Mammary epithelial cell (primary cell): ENCODE data around the gene CYB561.

ENCODE experiments used
- EZH2 ChIP-seq: IDR thresholded peaks from 2 replicates; pipeline ENCODE4 v1.6.1; 2012; ENCODE audit warnings: low read length, inconsistent platforms, borderline replicate concordance
- TF ChIP-seq, protein P1 (sequence below), 2 donors: IDR thresholded peaks in 1 of 2; conservative IDR thresholded peaks in 1 of 2; 2 replicates each; pipeline ENCODE4 v1.5.1; 2011 to 2012; ENCODE audit warnings: inconsistent platforms in 2 of 2, low read length in 2 of 2, mild to moderate bottlenecking in 2 of 2, control low read depth in 1 of 2, low read depth in 1 of 2; ENCODE audit not compliant: insufficient read depth in 1 of 2; ENCODE audit errors: extremely low read depth in 1 of 2

DNA sequence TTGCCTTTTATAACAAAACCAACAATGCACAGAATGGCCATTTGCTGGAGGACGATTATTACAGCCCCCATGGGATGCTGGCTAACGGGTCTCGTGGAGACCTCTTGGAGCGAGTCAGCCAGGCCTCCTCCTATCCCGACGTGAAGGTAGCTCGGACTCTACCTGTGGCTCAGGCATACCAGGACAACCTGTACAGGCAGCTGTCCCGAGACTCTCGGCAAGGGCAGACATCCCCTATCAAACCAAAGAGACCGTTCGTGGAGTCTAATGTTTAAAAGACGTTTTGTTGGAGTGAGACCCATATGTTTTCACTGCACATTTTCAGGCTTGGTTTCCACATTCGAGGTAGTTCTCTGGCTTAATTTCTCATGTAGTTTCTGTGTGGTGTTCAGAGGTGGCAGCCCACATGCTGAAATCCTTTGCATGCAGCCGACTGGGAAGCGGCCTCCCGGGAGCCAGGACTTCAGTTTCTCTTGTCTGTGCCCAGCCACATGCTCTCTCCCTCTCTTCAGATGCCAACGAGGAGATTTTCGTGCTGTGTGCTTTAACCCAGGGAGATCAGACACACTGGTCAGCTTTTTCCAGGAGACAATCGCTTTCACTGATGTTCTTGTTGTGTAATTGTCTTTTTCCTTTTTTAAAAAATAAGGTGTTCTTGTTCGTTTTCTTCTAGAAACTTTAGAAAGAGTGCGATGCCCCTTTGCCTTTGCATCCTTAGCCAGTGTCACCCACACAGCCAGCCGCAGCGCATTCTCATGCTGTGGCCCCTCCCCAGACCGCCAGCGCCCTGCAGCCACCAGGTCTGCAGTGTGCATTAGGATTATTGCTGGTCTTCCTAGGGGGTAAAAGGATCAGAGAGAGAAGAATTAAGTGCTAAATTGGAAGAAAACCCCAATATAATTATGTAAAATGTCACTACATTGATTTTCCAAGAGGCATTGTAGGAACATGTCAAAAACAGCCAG, 24.1 kb downstream of the CYB561 start:
- TF ChIP-seq, protein P1, sequence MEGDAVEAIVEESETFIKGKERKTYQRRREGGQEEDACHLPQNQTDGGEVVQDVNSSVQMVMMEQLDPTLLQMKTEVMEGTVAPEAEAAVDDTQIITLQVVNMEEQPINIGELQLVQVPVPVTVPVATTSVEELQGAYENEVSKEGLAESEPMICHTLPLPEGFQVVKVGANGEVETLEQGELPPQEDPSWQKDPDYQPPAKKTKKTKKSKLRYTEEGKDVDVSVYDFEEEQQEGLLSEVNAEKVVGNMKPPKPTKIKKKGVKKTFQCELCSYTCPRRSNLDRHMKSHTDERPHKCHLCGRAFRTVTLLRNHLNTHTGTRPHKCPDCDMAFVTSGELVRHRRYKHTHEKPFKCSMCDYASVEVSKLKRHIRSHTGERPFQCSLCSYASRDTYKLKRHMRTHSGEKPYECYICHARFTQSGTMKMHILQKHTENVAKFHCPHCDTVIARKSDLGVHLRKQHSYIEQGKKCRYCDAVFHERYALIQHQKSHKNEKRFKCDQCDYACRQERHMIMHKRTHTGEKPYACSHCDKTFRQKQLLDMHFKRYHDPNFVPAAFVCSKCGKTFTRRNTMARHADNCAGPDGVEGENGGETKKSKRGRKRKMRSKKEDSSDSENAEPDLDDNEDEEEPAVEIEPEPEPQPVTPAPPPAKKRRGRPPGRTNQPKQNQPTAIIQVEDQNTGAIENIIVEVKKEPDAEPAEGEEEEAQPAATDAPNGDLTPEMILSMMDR (conservative IDR thresholded peaks at IDR 0.05 in 1 of 2, IDR thresholded peaks at IDR 0.05 in 1 of 2; ENCODE audit: extremely low read depth in 1 of 2, insufficient read depth in 1 of 2, low read depth in 1 of 2, low read length in 2 of 2): no peak
- TF ChIP-seq EZH2: no peak
